HG03432 (cell line): Measurements from ENCODE around the gene STK17A.
"Not testable (repeated sequence)": the region's sequence is repeated elsewhere in the genome, so short reads cannot be mapped to it uniquely, and the experiment has no call there.

Experiments used
- ATAC-seq: cut with Tn5 transposase; IDR thresholded peaks from one replicate; pipeline ENCODE4 v1.9.1; 2021; ENCODE audit warnings: mild to moderate bottlenecking, moderate library complexity; ENCODE audit not compliant: unreplicated experiment

Gene STK17A

DNA sequence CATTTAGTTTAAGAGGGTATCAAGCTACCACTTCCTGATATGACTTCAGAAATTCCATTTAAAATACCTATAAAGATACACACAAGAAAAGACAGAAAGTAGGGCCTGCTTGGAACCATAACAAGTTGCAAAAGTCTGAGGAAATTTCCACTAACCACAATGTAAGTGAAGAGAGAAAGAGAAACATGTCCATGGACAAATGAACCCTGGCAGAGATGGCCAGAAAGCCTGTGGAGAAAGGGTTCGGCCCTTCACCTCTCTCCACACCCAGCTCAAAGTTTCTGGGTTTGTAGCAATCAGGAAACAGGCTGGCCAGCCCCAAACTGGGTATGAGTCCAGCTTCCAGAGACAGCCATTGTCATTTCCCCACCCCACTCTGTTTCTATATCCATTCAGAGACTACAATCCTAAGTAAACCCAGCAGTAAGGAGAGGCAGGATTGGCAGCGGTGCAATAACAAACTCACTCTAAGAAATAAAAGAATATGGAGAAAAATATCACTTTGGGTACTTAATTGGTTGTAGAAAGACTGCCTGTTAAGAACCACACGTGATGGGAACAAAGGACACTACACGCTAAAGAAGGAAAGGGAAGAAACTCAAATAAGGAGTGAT lies 71.1 kb downstream of the STK17A start:
- no peak for ATAC-seq

DNA sequence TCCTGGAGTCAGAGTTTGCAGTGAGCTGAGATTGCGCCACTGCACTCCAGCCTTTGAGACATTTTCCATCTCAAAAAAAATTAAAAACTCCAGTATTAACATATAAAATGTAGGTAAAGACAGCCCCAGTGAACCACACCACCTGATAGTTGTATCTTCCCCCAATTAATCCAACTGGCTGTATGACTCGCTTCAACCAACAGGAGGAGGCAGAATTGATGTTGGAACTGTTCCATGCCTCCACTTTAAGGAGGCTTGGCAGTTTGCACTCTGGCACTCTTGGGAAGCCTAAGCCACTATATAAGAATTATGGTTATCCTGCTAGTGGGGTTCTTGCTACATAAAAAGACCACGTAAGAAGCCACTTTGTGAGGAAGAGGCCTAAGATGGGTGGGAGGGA lies 72.7 kb downstream of the STK17A start:
- ATAC-seq = no peak

DNA sequence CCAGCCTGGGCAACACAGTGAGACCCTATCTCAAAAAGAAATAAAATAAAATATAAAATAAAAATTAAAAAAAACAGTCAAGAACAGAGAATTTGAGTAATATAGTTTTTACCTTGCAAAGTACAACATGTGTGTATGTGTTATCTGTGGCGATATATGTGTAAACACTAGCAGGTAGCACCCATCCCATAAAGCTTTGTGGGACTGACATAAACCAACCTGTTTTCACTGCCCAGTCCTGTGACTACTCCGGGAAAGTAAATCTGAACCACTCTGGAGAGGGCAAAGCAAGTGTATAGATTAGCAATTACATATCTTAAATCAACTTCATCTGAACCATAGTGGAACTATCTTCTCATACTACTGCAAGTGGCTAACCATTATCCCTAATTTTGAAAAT lies 74.1 kb downstream of the STK17A start:
- no peak for ATAC-seq

DNA sequence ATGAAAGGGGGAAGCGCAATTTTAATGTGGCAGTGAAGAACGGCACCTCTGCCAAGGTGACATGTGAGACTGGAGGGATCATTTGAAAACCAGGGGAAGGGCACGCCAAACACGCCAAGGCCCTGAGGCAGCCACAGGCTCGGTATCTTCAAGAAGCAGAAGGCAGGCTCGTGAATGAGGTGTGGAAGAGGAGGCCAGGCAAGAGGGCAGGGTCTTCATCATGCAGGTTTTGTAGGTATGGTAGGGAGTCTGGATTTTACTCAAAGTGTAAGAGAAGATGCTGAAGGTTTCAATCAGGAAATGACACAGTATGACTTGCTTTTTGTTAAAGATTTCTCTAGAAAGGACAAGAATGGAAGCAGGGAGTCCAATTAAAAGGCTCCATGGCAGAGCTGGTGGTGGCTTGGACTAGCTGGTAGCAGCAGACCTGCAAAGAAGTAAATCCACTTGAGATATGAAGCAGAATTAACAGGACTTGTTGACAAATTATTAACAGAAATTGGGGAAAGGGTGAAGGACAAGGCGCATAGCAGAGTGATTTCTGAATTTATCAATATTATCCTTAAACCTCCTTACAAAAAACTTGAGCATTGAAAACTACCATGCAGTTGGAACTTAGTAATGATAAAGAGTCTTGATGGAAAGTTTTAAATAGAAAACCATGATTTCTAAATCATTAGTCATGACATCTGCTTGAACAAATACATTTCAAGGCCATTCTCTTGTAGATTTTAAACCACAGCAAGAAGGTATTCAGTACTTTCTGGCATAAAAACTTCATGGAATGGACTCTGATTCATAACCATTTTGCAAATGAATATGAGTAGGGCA lies 76.0 kb downstream of the STK17A start:
- ATAC-seq = peak; percentile 79

DNA sequence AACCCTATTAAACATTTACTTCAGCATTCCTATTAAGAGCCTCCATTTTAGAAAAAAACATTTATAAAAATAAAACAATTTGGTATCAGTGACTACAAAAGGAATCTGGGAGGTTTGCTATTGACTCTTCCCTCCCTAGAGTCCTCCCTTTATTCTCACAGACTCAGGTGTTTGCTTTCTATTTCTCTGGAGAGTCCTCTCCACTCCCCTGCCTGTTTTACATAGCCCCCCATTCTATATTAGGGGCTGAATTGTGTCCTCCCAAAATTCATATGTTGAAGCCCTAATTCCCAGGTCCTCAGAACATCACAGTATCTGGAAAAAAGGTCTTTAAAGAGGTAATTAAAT lies 76.6 kb downstream of the STK17A start:
- ATAC-seq = no peak

DNA sequence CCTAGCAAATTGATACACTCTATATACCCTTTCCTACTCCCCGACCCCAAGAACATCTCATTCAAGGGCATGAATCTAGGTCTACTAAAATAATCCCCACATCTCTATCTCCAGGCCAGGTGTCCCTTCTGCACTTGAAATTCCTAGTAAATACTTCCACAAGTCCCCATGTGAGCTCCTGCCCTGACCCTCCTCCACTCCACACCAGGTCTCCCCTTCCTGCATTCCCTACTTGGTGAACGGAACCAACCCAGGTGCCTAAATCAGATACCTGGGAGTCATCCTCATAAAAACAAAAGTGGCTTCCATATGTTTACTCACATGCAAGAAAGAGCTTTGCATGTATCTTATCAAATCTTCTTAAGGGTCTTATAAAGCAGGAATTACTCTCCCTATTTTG lies 77.2 kb downstream of the STK17A start:
- no peak for ATAC-seq

DNA sequence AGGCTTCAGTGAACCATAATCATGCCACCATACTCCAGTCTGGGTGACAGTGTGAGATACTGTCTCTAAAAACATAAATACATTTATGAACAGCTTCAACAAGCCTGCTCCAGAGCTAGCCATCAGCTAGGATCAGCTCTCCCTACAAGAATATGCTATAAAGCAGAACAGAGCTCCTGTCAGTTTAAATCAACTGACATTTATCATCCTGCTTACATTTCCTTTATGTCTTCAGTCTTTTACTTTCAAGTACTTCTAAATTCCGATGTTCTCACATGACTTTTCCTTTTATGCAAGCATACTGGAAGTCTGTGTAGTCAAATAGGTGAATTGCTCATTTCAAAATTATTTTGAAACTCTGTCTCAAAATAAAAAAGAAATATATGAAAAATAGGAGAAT lies 81.8 kb downstream of the STK17A start:
- no peak for ATAC-seq

DNA sequence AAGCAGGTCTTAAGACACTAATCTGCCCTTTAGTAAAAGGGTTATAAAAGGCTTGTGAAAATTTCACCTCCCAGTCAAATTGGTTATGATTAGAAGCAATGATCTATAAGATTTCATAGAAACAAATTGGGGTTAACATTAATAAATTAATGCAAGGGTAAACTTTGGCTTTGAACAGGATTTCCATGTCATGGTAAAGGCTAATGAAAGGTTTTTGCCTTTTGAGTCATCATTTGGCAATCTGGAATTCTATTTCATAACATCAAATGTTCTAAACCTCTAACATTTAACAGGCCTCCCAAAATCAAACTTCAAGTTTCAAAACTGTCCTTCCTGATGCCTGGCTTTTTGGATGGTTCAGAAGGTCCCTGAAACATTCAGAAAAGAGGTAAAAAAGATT lies 84.0 kb downstream of the STK17A start:
- ATAC-seq = no peak

DNA sequence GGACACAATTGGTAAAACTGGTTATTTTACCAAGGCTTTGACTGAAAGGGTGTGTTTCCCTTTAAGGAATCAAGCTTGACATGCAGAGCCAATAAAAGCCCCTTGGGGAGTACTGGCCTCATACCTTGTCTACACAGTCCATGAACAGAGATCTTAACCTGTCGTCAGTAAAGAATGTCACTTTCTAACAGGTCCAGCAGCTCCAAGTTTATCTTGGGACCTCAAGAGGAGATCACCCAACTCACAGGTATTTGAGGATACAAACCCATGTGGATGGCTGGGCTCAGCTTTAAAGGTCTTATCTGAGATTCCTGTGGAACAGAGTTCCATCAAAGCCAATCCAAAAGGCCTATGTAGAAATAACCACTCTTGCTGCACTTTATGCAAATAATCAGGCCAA lies 85.1 kb downstream of the STK17A start:
- ATAC-seq = no peak

DNA sequence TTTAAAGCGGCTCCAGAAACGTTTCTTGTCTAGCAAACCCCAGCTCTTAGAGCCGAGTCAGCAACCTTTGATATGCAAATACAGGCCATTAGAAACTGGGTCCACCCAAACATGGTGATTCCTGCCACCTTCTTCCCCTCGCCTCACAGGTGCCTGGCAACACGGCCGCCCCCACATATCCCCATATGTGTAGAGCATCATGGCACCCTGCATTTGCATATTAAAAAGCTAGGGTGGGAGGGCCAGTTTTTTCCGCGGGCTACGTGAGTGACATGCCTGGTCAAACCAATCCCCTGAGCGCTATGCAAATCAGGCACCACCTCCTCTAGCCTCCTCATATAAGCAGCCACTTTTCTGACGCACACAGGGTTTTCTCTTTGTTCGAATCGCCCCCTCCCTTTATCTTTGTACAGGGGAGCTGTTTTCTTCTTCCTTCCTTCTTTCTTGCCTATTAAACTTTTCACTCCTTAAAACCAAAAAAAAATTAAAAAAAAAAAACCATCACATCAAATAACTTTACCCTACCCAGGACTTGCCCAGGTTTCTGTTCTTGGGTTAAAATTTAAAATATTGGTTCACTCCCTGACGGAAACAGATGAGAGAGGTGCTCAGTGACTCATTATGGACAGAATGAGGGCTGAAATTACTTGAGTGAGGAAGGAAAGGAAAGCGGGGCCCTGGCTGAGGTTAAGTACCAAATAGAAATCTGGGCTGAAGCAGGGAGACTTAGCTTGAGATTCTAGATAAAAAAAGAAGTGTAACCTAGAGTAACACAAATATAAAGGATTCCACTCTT lies 86.6 kb downstream of the STK17A start:
- ATAC-seq = no peak

DNA sequence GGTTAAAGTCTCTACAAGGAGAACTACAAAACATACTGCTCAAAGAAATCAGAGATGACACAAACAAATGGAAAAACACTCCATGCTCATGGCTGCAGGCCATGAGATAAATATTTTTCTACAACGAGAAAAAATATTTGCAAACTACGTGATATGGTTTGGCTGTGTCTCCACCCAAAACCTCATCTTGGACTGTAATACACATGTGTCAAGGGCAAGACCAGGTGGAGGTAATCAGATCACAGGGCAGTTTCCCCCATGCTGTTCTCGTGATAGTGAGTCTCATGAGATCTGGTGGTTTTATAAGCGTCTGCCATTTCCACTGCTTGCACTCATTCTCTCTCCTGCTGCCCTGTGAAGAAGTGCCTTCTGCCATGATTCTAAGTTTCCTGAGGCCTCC lies 88.6 kb downstream of the STK17A start:
- ATAC-seq = no peak

DNA sequence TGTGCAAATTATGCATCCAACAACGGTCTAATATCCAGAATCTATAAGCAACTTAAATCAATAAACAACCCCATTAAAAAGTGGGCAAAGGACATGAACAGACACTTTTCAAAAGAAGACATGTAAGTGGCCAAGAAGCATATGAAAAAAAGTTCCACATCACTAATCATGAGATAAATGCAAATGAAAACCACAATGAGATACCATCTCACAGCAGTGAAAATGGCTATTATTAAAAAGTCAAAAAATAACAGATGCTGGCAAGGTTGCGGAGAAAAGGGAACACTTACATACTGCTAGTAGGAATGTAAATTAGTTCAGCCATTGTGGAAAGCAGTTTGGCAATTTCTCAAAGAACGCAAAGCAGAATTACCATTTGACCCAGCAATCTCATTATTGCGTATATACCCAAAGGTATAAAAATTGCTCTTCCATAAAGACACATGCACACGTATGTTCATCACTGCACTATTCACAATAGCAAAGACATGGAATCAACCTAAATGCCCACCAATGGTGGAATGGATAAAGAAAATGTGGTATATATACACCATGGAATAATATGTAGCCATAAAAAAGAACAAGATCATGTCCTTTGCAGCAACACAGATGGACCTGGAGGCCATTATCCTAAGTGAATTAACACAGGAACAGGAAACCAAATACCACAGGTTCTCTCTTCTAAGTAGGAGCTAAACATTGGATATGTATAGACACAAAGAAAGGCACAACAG lies 90.5 kb downstream of the STK17A start:
- ATAC-seq = not testable (repeated sequence)

DNA sequence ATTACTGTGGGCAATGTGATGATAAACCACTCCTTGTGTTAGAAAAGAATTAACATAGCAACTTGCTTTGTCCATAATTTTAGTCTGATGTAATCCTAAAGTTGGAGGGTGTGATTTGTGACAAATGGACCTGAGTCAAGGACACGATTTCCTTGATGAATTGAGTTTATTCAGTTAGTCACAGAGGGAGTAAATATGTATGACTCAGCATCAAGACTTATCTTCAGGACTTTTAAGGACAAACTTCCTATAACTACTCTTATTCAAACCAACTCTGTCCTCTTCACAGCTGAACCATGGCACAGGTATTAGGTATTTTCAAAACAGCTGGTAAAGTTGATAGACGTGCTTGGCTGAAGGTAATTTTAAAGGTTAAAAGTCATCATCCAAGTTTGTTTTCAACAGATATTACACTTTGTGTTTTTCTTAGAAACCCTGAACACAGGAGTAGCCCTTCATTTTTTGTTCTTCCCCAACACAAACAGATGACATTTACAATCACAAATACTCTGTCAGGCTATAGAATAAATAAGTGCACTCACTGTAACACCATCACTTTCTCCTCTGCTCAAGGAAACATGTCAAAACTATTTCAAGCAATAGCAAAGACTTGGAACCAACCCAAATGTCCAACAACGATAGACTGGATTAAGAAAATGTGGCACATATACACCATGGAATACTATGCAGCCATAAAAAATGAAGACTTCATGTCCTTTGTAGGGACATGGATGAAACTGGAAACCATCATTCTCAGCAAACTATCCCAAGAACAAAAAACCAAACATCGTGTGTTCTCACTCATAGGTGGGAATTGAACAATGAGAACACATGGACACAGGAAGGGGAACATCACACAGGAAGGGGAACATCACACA lies 91.9 kb downstream of the STK17A start:
- no peak for ATAC-seq
